Mucosa of descending colon (tissue), 3 donors: Measurements from ENCODE around the gene C2orf81. TPM values are rescaled to one million over a fixed set of nuclear protein-coding genes. Genes with fewer than 3 reads are reported as not detected.

Experiments used
- ATAC-seq: fragments of 200-7000 bp; cut with Tn5 transposase; one replicate; pipeline ENCODE4 v1.9.1; 2020; ENCODE audit warnings: mild to moderate bottlenecking, moderate library complexity
- DNase-seq, 3 donors: peaks; one replicate each; pipeline ENCODE4 v3.0.0-alpha.2; 2020
- H3K36me3 ChIP-seq: fragments of 200-600 bp; one replicate; pipeline ENCODE4 v1.8.0; 2021; ENCODE audit warnings: low read depth, mild to moderate bottlenecking
- H3K4me1 ChIP-seq: fragments of 200-600 bp; one replicate; pipeline ENCODE4 v1.8.0; 2021; ENCODE audit warnings: low read depth, mild to moderate bottlenecking
- H3K4me3 ChIP-seq: fragments of 200-600 bp; one replicate; pipeline ENCODE4 v1.8.0; 2021; ENCODE audit warnings: mild to moderate bottlenecking
- H3K9me3 ChIP-seq: fragments of 200-600 bp; one replicate; pipeline ENCODE4 v1.8.0; 2021; ENCODE audit warnings: mild to moderate bottlenecking
- CTCF ChIP-seq: fragments of 200-600 bp; IDR thresholded peaks from one replicate; pipeline ENCODE4 v1.8.0; 2022; ENCODE audit warnings: antibody characterized with exemption, mild to moderate bottlenecking
- intact Hi-C, 2 donors: fragments of 100-400 bp; cut with DNase I in 1 of 2; cut with micrococcal nuclease in 1 of 2; formaldehyde crosslinking; loops; one replicate each; pipeline versions ENCODE4 v1.11.0 to v1.11.1; 2022; cut with DNase I, micrococcal nuclease
- total RNA-seq, 3 donors: library from RNA; stranded (reverse); fragmentation: NEBNext Ultra II Directional in 2 of 3; extraction: Animal tissue kit (Norgen Biotek cat#: 25700) in 2 of 3; gene quantifications; one replicate each; pipeline versions ENCODE4 v1.2.1 to v1.2.4, GENCODE V29; 2021 to 2023
- donor health status: DM: no; HTN: no; CAD: no; lungs with moderate emphysema.
- donor health status: DM: no; HTN: no; CAD: no.
- donor health status: DM: no; HTN: yes; CAD: no.

Gene C2orf81
- total RNA-seq, 3 donors from 2014 or later: 0.53 to 2.3 (median 1.9) TPM

GRCh38 chr2:74371421-74371820 lies 50.0 kb downstream of the C2orf81 start:
- DNase-seq: no peak
- Histone ChIP-seq H3K4me1 (peaks cover 13% of the 10 kb centered on the region), H3K4me3 (no peak overlapping the region), H3K36me3 (peaks cover 26% of the 10 kb centered on the region), H3K9me3 (no peaks in the 10 kb centered on the region)
- intact Hi-C loops: no loop called here
- no peak for TF ChIP-seq CTCF
- ATAC-seq: no peak

- no peaks in the 10 kb centered on the region for H3K9me3 ChIP-seq
- DNase-seq (no peak), ATAC-seq (no peak)
- TF ChIP-seq CTCF: no peak
- H3K36me3 ChIP-seq: peaks cover 26% of the 10 kb centered on the region
- no peak overlapping the region for H3K4me3 ChIP-seq
- H3K4me1 ChIP-seq: peaks cover 13% of the 10 kb centered on the region
- intact Hi-C loops: no loop called here
Observed at GRCh38 chr2:74369976-74370375, 51.4 kb downstream of the C2orf81 start.

- H3K4me3 ChIP-seq: no peak overlapping the region
- ATAC-seq (no peak), DNase-seq (no peak)
- peaks cover 8% of the 10 kb centered on the region for H3K4me1 ChIP-seq
- TF ChIP-seq CTCF: no peak
- H3K36me3 ChIP-seq: peaks cover 26% of the 10 kb centered on the region
- intact Hi-C loops: no loop called here
- H3K9me3 ChIP-seq: no peaks in the 10 kb centered on the region
Observed at GRCh38 chr2:74368499-74368898, 52.9 kb downstream of the C2orf81 start.

- no peak for ATAC-seq
- no peak for DNase-seq
- H3K4me3 ChIP-seq: no peak overlapping the region
- intact Hi-C loops: no loop called here
- H3K36me3 ChIP-seq: peaks cover 26% of the 10 kb centered on the region
- no peak for TF ChIP-seq CTCF
- no peaks in the 10 kb centered on the region for H3K9me3 ChIP-seq
- peaks cover 2% of the 10 kb centered on the region for H3K4me1 ChIP-seq
Observed at GRCh38 chr2:74367789-74368188, 53.6 kb downstream of the C2orf81 start.

- ATAC-seq (no peak), DNase-seq (no peak)
- Histone ChIP-seq H3K36me3 (peaks cover 29% of the 10 kb centered on the region), H3K4me1 (no peaks in the 10 kb centered on the region), H3K9me3 (no peaks in the 10 kb centered on the region), H3K4me3 (no peak overlapping the region)
- TF ChIP-seq CTCF: no peak
- intact Hi-C loops: no loop called here
Observed at GRCh38 chr2:74366036-74366435, 55.4 kb downstream of the C2orf81 start.
